ENCODE measurements around the gene BEND6. TPM values are rescaled to one million over a fixed set of nuclear protein-coding genes. Genes with fewer than 3 reads are reported as not detected.

Gene BEND6
- total and polyA plus RNA-seq, 2 of the 8 experiments (the other 6 are each of a cell fraction or from before 2014, with no cell fraction given): 0.71 to 2.1 TPM

GRCh38 chr6:57069228-57069627, 114.3 kb downstream of the BEND6 start (continued):
- TF ChIP-seq CHD7 (IDR thresholded peaks at IDR 0.05; ENCODE audit: insufficient replicate concordance, low read length): no peak
- no peak for TF ChIP-seq YY1 (IDR thresholded peaks at IDR 0.05; ENCODE audit: low read depth, low read length)
- no peak for TF ChIP-seq ATF2 (IDR thresholded peaks at IDR 0.05; ENCODE audit: low read length)
- TF ChIP-seq SUZ12 (IDR thresholded peaks at IDR 0.05; ENCODE audit: low read length): no peak
- no peak for TF ChIP-seq GTF2F1 (IDR thresholded peaks at IDR 0.05; ENCODE audit: borderline replicate concordance, low read depth, low read length)
- no peak for TF ChIP-seq FOSL1 (IDR thresholded peaks at IDR 0.05; ENCODE audit: insufficient read depth, low read depth, low read length)
- no peak for TF ChIP-seq RFX5 (IDR thresholded peaks at IDR 0.05; ENCODE audit: borderline replicate concordance, low read depth, low read length)
- TF ChIP-seq MAFK (IDR thresholded peaks at IDR 0.05; ENCODE audit: low read depth, low read length): no peak
- no peak for TF ChIP-seq E2F6 (IDR thresholded peaks at IDR 0.05)
- no peak for TF ChIP-seq BACH1 (IDR thresholded peaks at IDR 0.05; ENCODE audit: low read length)
